K562 (cell line): ENCODE data around the gene UBE2S. TPM values are rescaled to one million over a fixed set of nuclear protein-coding genes. Genes with fewer than 3 reads are reported as not detected.
A peak's percentile ranks its signal among the peaks of the same experiment; 100 is the strongest.

Source experiments
- HNRNPUL1 ChIP-seq: fragments of 200-400 bp; formaldehyde crosslinking; IDR thresholded peaks from 2 replicates; pipeline ENCODE4 v1.6.1; 2017; ENCODE audit warnings: low read length
- HOXB6 ChIP-seq: fragments of 250-450 bp; sonication (Bioruptor Pico); IDR thresholded peaks from 2 replicates; pipeline ENCODE4 v1.5.1; 2022; ENCODE audit warnings: mild to moderate bottlenecking, borderline replicate concordance
- KDM5B ChIP-seq: fragments of 200-600 bp; sonication (generic); IDR thresholded peaks from 2 replicates; pipeline ENCODE4 v1.6.1; 2012; ENCODE audit warnings: low read depth, mild to moderate bottlenecking, moderate library complexity, low read length, control low read depth, inconsistent platforms; ENCODE audit not compliant: insufficient replicate concordance
- MAFF ChIP-seq: IDR thresholded peaks from 2 replicates; pipeline ENCODE4 v1.6.1; 2012; ENCODE audit warnings: low read length, improper control_type of control experiment
- MCM7 ChIP-seq, 2 experiments: fragments of 450-650 bp; IDR thresholded peaks; 2 replicates each; pipeline ENCODE4 v1.6.1; 2016 to 2018
- NR2C1 ChIP-seq, 2 experiments: fragments of 450-650 bp; IDR thresholded peaks; 2 replicates each; pipeline ENCODE4 v1.6.1; 2017; ENCODE audit warnings: mild to moderate bottlenecking in 2 of 2, antibody characterized with exemption in 1 of 2, inconsistent platforms in 1 of 2, missing compliant biosample characterization in 1 of 2, missing genetic modification characterization in 1 of 2
- SP1 ChIP-seq: sonication (generic); formaldehyde crosslinking; IDR thresholded peaks from 2 replicates; pipeline ENCODE4 v1.8.1; 2022; ENCODE audit warnings: mild to moderate bottlenecking, missing genetic modification reagents
- TAF7 ChIP-seq: fragments of 450-650 bp; IDR thresholded peaks from 2 replicates; pipeline ENCODE4 v1.6.1; 2016; ENCODE audit warnings: missing genetic modification characterization, missing compliant biosample characterization
- TOE1 ChIP-seq, 2 experiments: fragments of 450-650 bp in 1 of 2; sonication (generic) in 1 of 2; formaldehyde crosslinking in 1 of 2; IDR thresholded peaks; 2 replicates each; pipeline versions ENCODE4 v1.7.1 to v1.8.0; 2016 to 2022; ENCODE audit warnings: borderline replicate concordance in 2 of 2, mild to moderate bottlenecking in 2 of 2, antibody characterized with exemption in 1 of 2, inconsistent platforms in 1 of 2, low read depth in 1 of 2, missing genetic modification reagents in 1 of 2, moderate library complexity in 1 of 2
- ZC3H4 ChIP-seq: sonication (generic); formaldehyde crosslinking; IDR thresholded peaks from 2 replicates; pipeline ENCODE4 v1.9.0; 2021; ENCODE audit warnings: missing genetic modification reagents, borderline replicate concordance
- ZNF133 ChIP-seq: fragments of 250-450 bp; sonication (Bioruptor Pico); IDR thresholded peaks from 2 replicates; pipeline ENCODE4 v1.4.0; 2020; ENCODE audit warnings: mild to moderate bottlenecking
- ZNF551 ChIP-seq: fragments of 250-450 bp; sonication (Bioruptor Pico); IDR thresholded peaks from 2 replicates; pipeline ENCODE4 v1.5.0; 2021; ENCODE audit warnings: mild to moderate bottlenecking, moderate library complexity
- ZNF592 ChIP-seq: fragments of 450-650 bp; IDR thresholded peaks from 2 replicates; pipeline ENCODE4 v1.6.1; 2017; ENCODE audit warnings: antibody characterized with exemption, mild to moderate bottlenecking
- ZSCAN29 ChIP-seq: fragments of 450-650 bp; IDR thresholded peaks from 2 replicates; pipeline ENCODE4 v1.6.1; 2017
- polyA plus RNA-seq, 8 experiments: library from polyadenylated mRNA; depleted of rRNA in 4 of 8; stranded (reverse) in 5 of 8; unstranded in 3 of 8; fragments of >200 nt; fragmentation: Nextera tagmentation in 2 of 8; fragmentation: Illumina TruSeq in 1 of 8; extraction: Ambion mirVana in 2 of 8; extraction: Trizol in 1 of 8; gene quantifications; 2 replicates each; pipeline versions ENCODE4 v1.2.1 to v1.2.3, GENCODE V29; 2011 to 2014; ENCODE audit warnings: inconsistent platforms in 1 of 8, missing spikeins in 1 of 8
- total RNA-seq, 7 experiments: library from RNA; depleted of rRNA in 6 of 7; stranded (reverse); fragments of >200 nt in 6 of 7; fragmentation: Illumina TruSeq in 2 of 7; extraction: Trizol in 2 of 7; gene quantifications; 2 replicates each; pipeline versions ENCODE4 v1.2.1 to v1.2.3, GENCODE V29; 2011 to 2021; ENCODE audit warnings: low replicate concordance in 1 of 7
- TF ChIP-seq, protein P1 (sequence below), 3 experiments: fragments of 200-800 bp in 1 of 3; fragments of 250-450 bp in 1 of 3; fragments of 450-650 bp in 1 of 3; sonication (Bioruptor Pico) in 1 of 3; sonication (Bioruptor generic) in 1 of 3; formaldehyde crosslinking in 1 of 3; IDR thresholded peaks; 2 replicates each; pipeline versions ENCODE4 v1.6.1 to v1.8.0; 2016 to 2022; ENCODE audit warnings: mild to moderate bottlenecking in 2 of 3, missing genetic modification characterization in 2 of 3, missing compliant biosample characterization in 1 of 3, moderate library complexity in 1 of 3
- TF ChIP-seq, protein P2 (sequence below): sonication (generic); formaldehyde crosslinking; IDR thresholded peaks from 2 replicates; pipeline ENCODE4 v1.9.0; 2022; ENCODE audit warnings: mild to moderate bottlenecking, missing genetic modification reagents

The UBE2S gene
- total and polyA plus RNA-seq, 9 of the 15 experiments (the other 6 are each of a cell fraction or from before 2014, with no cell fraction given): 1.5 to 1,305 (median 157) TPM

GRCh38 chr19:55353803-55354697 lies 53.5 kb downstream of the UBE2S start (continued):
- TF ChIP-seq ZNF592 (no peak), HNRNPUL1 (no peak), NR2C1 (IDR thresholded peaks at IDR 0.05) (no peak), NR2C1 (tag; IDR thresholded peaks at IDR 0.05) (no peak), HOXB6 (no peak), TOE1 (IDR thresholded peaks at IDR 0.05; ENCODE audit: borderline replicate concordance) (no peak), TOE1 (CRISPR knock-in tag; IDR thresholded peaks at IDR 0.05; ENCODE audit: borderline replicate concordance, low read depth) (no peak), ZC3H4 (CRISPR knock-in tag) (no peak), KDM5B (peak; percentile 0), TAF7 (tag) (no peak), ZNF551 (CRISPR knock-in tag) (no peak), MCM7 (IDR thresholded peaks at IDR 0.05) (no peak), MAFF (no peak), ZSCAN29 (no peak), ZNF133 (CRISPR knock-in tag) (no peak), SP1 (CRISPR knock-in tag) (peak; percentile 63)
- TF ChIP-seq, protein P1, sequence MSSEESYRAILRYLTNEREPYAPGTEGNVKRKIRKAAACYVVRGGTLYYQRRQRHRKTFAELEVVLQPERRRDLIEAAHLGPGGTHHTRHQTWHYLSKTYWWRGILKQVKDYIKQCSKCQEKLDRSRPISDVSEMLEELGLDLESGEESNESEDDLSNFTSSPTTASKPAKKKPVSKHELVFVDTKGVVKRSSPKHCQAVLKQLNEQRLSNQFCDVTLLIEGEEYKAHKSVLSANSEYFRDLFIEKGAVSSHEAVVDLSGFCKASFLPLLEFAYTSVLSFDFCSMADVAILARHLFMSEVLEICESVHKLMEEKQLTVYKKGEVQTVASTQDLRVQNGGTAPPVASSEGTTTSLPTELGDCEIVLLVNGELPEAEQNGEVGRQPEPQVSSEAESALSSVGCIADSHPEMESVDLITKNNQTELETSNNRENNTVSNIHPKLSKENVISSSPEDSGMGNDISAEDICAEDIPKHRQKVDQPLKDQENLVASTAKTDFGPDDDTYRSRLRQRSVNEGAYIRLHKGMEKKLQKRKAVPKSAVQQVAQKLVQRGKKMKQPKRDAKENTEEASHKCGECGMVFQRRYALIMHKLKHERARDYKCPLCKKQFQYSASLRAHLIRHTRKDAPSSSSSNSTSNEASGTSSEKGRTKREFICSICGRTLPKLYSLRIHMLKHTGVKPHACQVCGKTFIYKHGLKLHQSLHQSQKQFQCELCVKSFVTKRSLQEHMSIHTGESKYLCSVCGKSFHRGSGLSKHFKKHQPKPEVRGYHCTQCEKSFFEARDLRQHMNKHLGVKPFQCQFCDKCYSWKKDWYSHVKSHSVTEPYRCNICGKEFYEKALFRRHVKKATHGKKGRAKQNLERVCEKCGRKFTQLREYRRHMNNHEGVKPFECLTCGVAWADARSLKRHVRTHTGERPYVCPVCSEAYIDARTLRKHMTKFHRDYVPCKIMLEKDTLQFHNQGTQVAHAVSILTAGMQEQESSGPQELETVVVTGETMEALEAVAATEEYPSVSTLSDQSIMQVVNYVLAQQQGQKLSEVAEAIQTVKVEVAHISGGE (CRISPR knock-in tag; IDR thresholded peaks at IDR 0.05): no peak
- TF ChIP-seq, protein P2, sequence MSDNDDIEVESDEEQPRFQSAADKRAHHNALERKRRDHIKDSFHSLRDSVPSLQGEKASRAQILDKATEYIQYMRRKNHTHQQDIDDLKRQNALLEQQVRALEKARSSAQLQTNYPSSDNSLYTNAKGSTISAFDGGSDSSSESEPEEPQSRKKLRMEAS (CRISPR knock-in tag): peak; percentile 40
